ENCODE data around the gene LAPTM5. TPM values are rescaled to one million over a fixed set of nuclear protein-coding genes. Genes with fewer than 3 reads are reported as not detected.

The LAPTM5 gene
- total and polyA plus RNA-seq, 2 of the 13 experiments (the other 11 are each of a cell fraction or from before 2014, with no cell fraction given): 0.41 to 0.86 TPM

GRCh38 chr1:30786264-30786991 lies 28.9 kb upstream of the LAPTM5 start:
- no peaks in the 10 kb centered on the region for H3K9me3 ChIP-seq (ENCODE audit: low read length)
- no peaks in the 10 kb centered on the region for H3K79me2 ChIP-seq (ENCODE audit: insufficient read depth, low read length)
- ChIA-PET CTCF (ENCODE audit: low intra/inter-chr PET ratio, low total read pairs) (no interaction called here), POLR2A (interaction anchor here (0.6 to 1.3 kb wide), 2 partner anchors 43 to 68 kb away, joined by 4 read pairs; no protein-coding TSS in a partner anchor)
- WGBS (ENCODE audit: low lambda C conversion rate): 29% methylated on average over 13 of the region's 13 CpGs
- H3K4me2 ChIP-seq (ENCODE audit: low read depth, low read length): peak overlapping the region; percentile 47
- intact Hi-C loops (cut with micrococcal nuclease; ENCODE audit: unreplicated experiment) (no loop called here), in situ Hi-C loops (cut with HindIII; ENCODE audit: extremely low pct_ligation_motif_present, low pct_unique_long_range_greater_than_20kb) (no loop called here)
- 0 out of 2 replicates have a peak overlapping the region, but pooled peaks have one; percentile 5 for H3K9ac ChIP-seq (ENCODE audit: insufficient read depth, low read depth, low read length)
- no peak for ATAC-seq
- H3K36me3 ChIP-seq (replicated peaks in 1 of 2; ENCODE audit: control insufficient read depth in 1 of 2, insufficient read depth in 2 of 2, low read length in 2 of 2): no peaks in the 10 kb centered on the region
- H3K4me3 ChIP-seq (replicated peaks in 1 of 3; ENCODE audit: insufficient read depth in 1 of 3, low read depth in 2 of 3, low read length in 3 of 3): peak overlapping the region in 1 of 3 experiments; percentile 10; a peak in 1 of 6 replicates
- FAIRE-seq: no peak
- peaks cover 0 to 4% of the 10 kb centered on the region in 2 experiments; a peak in 1 of 5 replicates for H3K27me3 ChIP-seq (ENCODE audit: control insufficient read depth in 1 of 2, insufficient read depth in 2 of 2, low read length in 2 of 2)
- no TSS peak for BruUV-seq (replicated peaks)
- H3K27ac ChIP-seq (ENCODE audit: extremely low read length, insufficient read depth, low read length): peak overlapping the region; percentile 40
- no peak overlapping the region for H2AFZ ChIP-seq (ENCODE audit: low read length)
- H4K20me1 ChIP-seq (ENCODE audit: insufficient read depth, low read length): no peaks in the 10 kb centered on the region
- H3K4me1 ChIP-seq (ENCODE audit: insufficient read depth, low read length): peaks cover 69% of the 10 kb centered on the region
- peak; percentile 79 for DNase-seq (ENCODE audit: low spot score)
- no peak for TF ChIP-seq ATF1 (CRISPR knock-in tag; IDR thresholded peaks at IDR 0.05)
- no peak for TF ChIP-seq HES4 (CRISPR knock-in tag; IDR thresholded peaks at IDR 0.05; ENCODE audit: borderline replicate concordance)
- TF ChIP-seq DDIT3 (CRISPR knock-in tag; IDR thresholded peaks at IDR 0.05): no peak
- no peak for TF ChIP-seq ZNF546 (CRISPR knock-in tag; conservative IDR thresholded peaks at IDR 0.05)
- peak; percentile 74; the same call in 1 of the 2 replicates for TF ChIP-seq ZBTB7B (CRISPR knock-in tag; IDR thresholded peaks at IDR 0.05)
- TF ChIP-seq SNAPC4 (CRISPR knock-in tag; IDR thresholded peaks at IDR 0.05): 0 out of 2 replicates have a peak, but pooled peaks have one; percentile 33
- TF ChIP-seq ARID5B (CRISPR knock-in tag; IDR thresholded peaks at IDR 0.05): peak; percentile 52; the same call in 1 of the 2 replicates
- TF ChIP-seq ZBTB2 (CRISPR knock-in tag; IDR thresholded peaks at IDR 0.05; ENCODE audit: low read depth): no peak
- peak; percentile 77 for TF ChIP-seq ELF1 (CRISPR knock-in tag; IDR thresholded peaks at IDR 0.05)
- no peak for TF ChIP-seq KLF9 (CRISPR knock-in tag; IDR thresholded peaks at IDR 0.05; ENCODE audit: low read depth)
- TF ChIP-seq HDAC1 (CRISPR knock-in tag; IDR thresholded peaks at IDR 0.05): 0 out of 2 replicates have a peak, but pooled peaks have one; percentile 24
- TF ChIP-seq NCOA2 (CRISPR knock-in tag; IDR thresholded peaks at IDR 0.05): peak; percentile 53; the same call in 1 of the 2 replicates

All from HepG2 (cell line).